Measurements from ENCODE around the gene NPC1. TPM values are rescaled to one million over a fixed set of nuclear protein-coding genes. Genes with fewer than 3 reads are reported as not detected.

NPC1 gene
- total and polyA plus RNA-seq, 8 donors: 6.2 to 25.6 (median 11.0) TPM

GRCh38 chr18:23551978-23552377, 34.3 kb downstream of the NPC1 start:
- no peaks in the 10 kb centered on the region for H3K27me3 ChIP-seq
- TF ChIP-seq, protein P1, sequence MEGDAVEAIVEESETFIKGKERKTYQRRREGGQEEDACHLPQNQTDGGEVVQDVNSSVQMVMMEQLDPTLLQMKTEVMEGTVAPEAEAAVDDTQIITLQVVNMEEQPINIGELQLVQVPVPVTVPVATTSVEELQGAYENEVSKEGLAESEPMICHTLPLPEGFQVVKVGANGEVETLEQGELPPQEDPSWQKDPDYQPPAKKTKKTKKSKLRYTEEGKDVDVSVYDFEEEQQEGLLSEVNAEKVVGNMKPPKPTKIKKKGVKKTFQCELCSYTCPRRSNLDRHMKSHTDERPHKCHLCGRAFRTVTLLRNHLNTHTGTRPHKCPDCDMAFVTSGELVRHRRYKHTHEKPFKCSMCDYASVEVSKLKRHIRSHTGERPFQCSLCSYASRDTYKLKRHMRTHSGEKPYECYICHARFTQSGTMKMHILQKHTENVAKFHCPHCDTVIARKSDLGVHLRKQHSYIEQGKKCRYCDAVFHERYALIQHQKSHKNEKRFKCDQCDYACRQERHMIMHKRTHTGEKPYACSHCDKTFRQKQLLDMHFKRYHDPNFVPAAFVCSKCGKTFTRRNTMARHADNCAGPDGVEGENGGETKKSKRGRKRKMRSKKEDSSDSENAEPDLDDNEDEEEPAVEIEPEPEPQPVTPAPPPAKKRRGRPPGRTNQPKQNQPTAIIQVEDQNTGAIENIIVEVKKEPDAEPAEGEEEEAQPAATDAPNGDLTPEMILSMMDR (IDR thresholded peaks at IDR 0.05): no peak
- FAIRE-seq: no peak
- intact Hi-C loops (cut with DNase I): no loop called here
- no peaks in the 10 kb centered on the region for H3K9me3 ChIP-seq
- H3K36me3 ChIP-seq: peaks cover 0 to 32% (median 6%) of the 10 kb centered on the region in 3 donors
- no peak for DNase-seq
- no peak overlapping the region for H3K27ac ChIP-seq
- no peak overlapping the region for H3K4me3 ChIP-seq
- ATAC-seq: no peak
- whole genome bisulfite sequencing, 2 donors: 37 to 65% methylated on average over 3 of the region's 3 CpGs
- H3K4me1 ChIP-seq: no peaks in the 10 kb centered on the region

- ATAC-seq: peak in 3 of 4 donors; percentile 30 to 44 (median 31)
- TF ChIP-seq, protein P1 (IDR thresholded peaks at IDR 0.05): no peak
- Histone ChIP-seq H3K27me3 (no peaks in the 10 kb centered on the region), H3K4me1 (no peaks in the 10 kb centered on the region), H3K9me3 (no peaks in the 10 kb centered on the region), H3K4me3 (no peak overlapping the region), H3K36me3 (peaks cover 0 to 32% (median 6%) of the 10 kb centered on the region in 3 donors), H3K27ac (peak overlapping the region in 2 of 4 donors; percentile 2 to 36)
- no peak for DNase-seq
- intact Hi-C loops (cut with DNase I): no loop called here
- FAIRE-seq: no peak
These were observed 35.4 kb downstream of the NPC1 start for GRCh38 chr18:23550898-23551297.

DNA sequence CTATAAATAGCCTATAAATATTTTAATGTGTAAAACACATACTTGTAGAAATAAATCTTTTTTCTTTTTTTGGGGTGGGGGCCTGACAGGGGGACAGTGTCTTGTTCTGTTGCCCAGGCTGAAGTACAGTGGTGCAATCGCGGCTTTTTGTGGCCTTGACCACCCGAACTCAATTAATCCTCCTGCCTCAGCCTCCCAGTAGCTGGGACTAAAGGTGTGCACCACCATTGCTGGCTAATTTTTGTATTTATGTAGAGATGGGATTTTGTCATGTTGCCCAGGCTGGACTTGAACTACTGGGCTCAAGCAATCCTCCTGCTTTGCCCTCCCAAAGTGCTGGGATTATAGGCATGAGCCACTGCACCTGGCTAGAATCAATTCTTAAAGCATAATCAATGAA, 37.6 kb downstream of the NPC1 start:
- 94 to 97% methylated on average over 3 of the region's 3 CpGs for WGBS, 2 donors
- Histone ChIP-seq H3K9me3 (no peaks in the 10 kb centered on the region), H3K4me3 (no peak overlapping the region), H3K27me3 (no peaks in the 10 kb centered on the region), H3K36me3 (peaks cover 0 to 20% (median 0%) of the 10 kb centered on the region in 3 donors), H3K27ac (no peak overlapping the region), H3K4me1 (no peaks in the 10 kb centered on the region)
- DNase-seq (no peak), FAIRE-seq (no peak), ATAC-seq (no peak)
- TF ChIP-seq, protein P1 (IDR thresholded peaks at IDR 0.05): no peak
- intact Hi-C loops (cut with DNase I): no loop called here

DNA sequence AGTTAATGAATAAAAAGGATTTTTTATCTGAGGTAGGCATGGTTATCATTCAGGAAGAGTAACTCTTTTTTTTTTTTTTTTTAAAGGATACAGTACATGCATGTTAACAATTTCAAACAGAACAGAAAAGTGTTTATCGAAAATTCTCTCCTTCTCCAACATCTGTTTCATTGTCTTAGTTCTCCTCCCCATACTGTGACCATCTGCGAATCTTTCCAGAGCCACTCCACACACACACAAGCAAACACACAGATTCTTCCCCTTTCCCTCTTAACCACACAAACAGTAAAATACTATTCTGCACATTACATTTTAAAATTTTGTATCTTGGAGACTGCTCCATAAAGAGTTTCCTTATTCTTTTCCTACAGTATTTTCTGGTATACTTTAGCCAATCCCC, 38.0 kb downstream of the NPC1 start:
- H3K36me3 ChIP-seq: peaks cover 0 to 24% (median 0%) of the 10 kb centered on the region in 3 donors
- ATAC-seq (no peak), FAIRE-seq (no peak)

DNA sequence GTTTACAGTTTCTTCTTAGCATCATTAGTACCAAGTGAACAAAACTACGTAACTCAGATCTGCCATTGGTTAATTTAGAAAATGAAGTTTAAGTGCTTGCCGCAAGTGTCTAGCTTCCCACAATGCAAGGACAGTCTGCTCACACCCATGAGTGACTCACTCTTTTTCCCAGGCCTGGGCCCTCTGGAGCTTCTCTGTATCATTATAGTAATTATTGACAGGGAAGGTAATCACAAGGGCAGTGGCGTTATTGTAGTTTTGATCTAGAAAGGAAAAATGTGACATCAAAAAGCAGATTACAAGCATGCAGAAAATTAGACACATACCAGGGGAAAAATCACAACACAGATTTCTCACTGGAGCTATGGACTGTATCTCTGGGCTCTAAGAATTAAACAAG, 38.5 kb downstream of the NPC1 start:
- Histone ChIP-seq H3K27me3 (no peaks in the 10 kb centered on the region), H3K4me1 (no peaks in the 10 kb centered on the region), H3K9me3 (no peaks in the 10 kb centered on the region), H3K36me3 (peaks cover 0 to 28% (median 0%) of the 10 kb centered on the region in 3 donors), H3K27ac (peak overlapping the region in 1 of 4 donors; percentile 27), H3K4me3 (no peak overlapping the region)
- intact Hi-C loops (cut with DNase I): no loop called here
- ATAC-seq (no peak), DNase-seq (no peak), FAIRE-seq (no peak)
- WGBS, 2 donors: 71 to 79% methylated on average over 3 of the region's 3 CpGs
- TF ChIP-seq, protein P1 (IDR thresholded peaks at IDR 0.05): no peak

More for the DNA sequence above, 38.0 kb downstream of the NPC1 start:
- DNase-seq: no peak
- Histone ChIP-seq H3K27me3 (no peaks in the 10 kb centered on the region), H3K27ac (peak overlapping the region in 1 of 4 donors; percentile 27), H3K4me3 (no peak overlapping the region), H3K4me1 (no peaks in the 10 kb centered on the region), H3K9me3 (no peaks in the 10 kb centered on the region)
- TF ChIP-seq, protein P1 (IDR thresholded peaks at IDR 0.05): no peak
- intact Hi-C loops (cut with DNase I): no loop called here
- WGBS, 2 donors: 86 to 87% methylated on average over 2 of the region's 2 CpGs

Measured in pancreas (tissue), 10 donors.